Motor neuron (in vitro differentiated cells): ENCODE results near the gene SCPEP1. TPM values are rescaled to one million over a fixed set of nuclear protein-coding genes. Genes with fewer than 3 reads are reported as not detected.

Experiments used
- ATAC-seq, 8 experiments: fragments of 200-7000 bp; cut with Tn5 transposase; replicated peaks in 6 of 8; 2 replicates each; pipeline ENCODE4 v1.8.0; 2021; ENCODE audit warnings: mild to moderate bottlenecking in 8 of 8, moderate library complexity in 8 of 8
- H3K27ac ChIP-seq, 2 donors: fragments of 250-450 bp; sonication (Bioruptor Pico); 2 replicates each; pipeline ENCODE4 v1.9.0; 2021; ENCODE audit warnings: antibody characterized with exemption in 2 of 2, mild to moderate bottlenecking in 2 of 2, moderate library complexity in 1 of 2
- H3K4me1 ChIP-seq, 2 donors: fragments of 250-450 bp; sonication (Bioruptor Pico); replicated peaks in 1 of 2; 2 replicates each; pipeline ENCODE4 v1.6.1; 2021; ENCODE audit warnings: antibody characterized with exemption in 2 of 2, mild to moderate bottlenecking in 2 of 2, moderate library complexity in 1 of 2
- H3K4me3 ChIP-seq, 5 donors: fragments of 250-450 bp; sonication (Bioruptor Pico); 2 replicates each; pipeline ENCODE4 v1.9.0; 2021; ENCODE audit warnings: antibody characterized with exemption in 5 of 5, mild to moderate bottlenecking in 5 of 5, moderate library complexity in 4 of 5
- whole genome bisulfite sequencing, 10 experiments: fragments of 450-650 bp; shearing (Covaris generic); methylation state at CpG; one replicate each; pipeline ENCODE4 v1.0.0; 2022; 5-methylcytosine and 5-hydroxymethylcytosine counted together
- in situ Hi-C, 9 experiments: fragments of 400-800 bp; cut with MboI; loops; one replicate each; pipeline ENCODE4 v1.15.0; 2021; ENCODE audit warnings: low sequenced_read_pairs in 9 of 9, low pct_unique_long_range_greater_than_20kb in 2 of 9; ENCODE audit not compliant: unreplicated experiment in 9 of 9
- total RNA-seq, 8 experiments: library from RNA; unstranded; fragments of 300-600 nt; gene quantifications; 2 replicates each; pipeline versions ENCODE4 v1.2.3 to v1.2.4, GENCODE V29; 2022

The SCPEP1 gene
- total RNA-seq, 8 experiments from 2014 or later = 6.6 to 132 (median 12.9) TPM

- 0 to 78% (median 50%) methylated on average over 1 of the region's 1 CpG; no CpG with 5 or more reads in 5 of the 10 experiments for WGBS, 10 experiments
- Histone ChIP-seq H3K4me1 (no peaks in the 10 kb centered on the region), H3K27ac (no peak overlapping the region), H3K4me3 (no peak overlapping the region)
- in situ Hi-C loops = no loop called here
- ATAC-seq = no peak
Observed at GRCh38 chr17:57037411-57037810, 59.5 kb downstream of the SCPEP1 start.

GRCh38 chr17:57038486-57038885 is 60.6 kb downstream of the SCPEP1 start:
- in situ Hi-C loops = no loop called here

GRCh38 chr17:57040571-57040970 is 62.6 kb downstream of the SCPEP1 start:
- no peak for ATAC-seq
- H3K27ac ChIP-seq = no peak overlapping the region
- no peak overlapping the region for H3K4me3 ChIP-seq
- in situ Hi-C loops = no loop called here
- no peaks in the 10 kb centered on the region for H3K4me1 ChIP-seq
- 33 to 100% (median 82%) methylated on average over 1 to 2 of the region's 2 CpGs; no CpG with 5 or more reads in 4 of the 10 experiments for WGBS, 10 experiments

More at GRCh38 chr17:57038486-57038885, 60.6 kb downstream of the SCPEP1 start:
- WGBS, 10 experiments = 0 to 100% (median 72%) methylated on average over 1 to 3 of the region's 3 CpGs; no CpG with 5 or more reads in 6 of the 10 experiments
- no peak for ATAC-seq
- Histone ChIP-seq H3K4me3 (no peak overlapping the region), H3K27ac (no peak overlapping the region), H3K4me1 (no peaks in the 10 kb centered on the region)

- in situ Hi-C loops = no loop called here
- WGBS, 10 experiments = 10 to 93% (median 51%) methylated on average over 1 to 4 of the region's 4 CpGs; no CpG with 5 or more reads in 2 of the 10 experiments
- Histone ChIP-seq H3K27ac (no peak overlapping the region), H3K4me1 (no peaks in the 10 kb centered on the region), H3K4me3 (no peak overlapping the region)
- no peak for ATAC-seq
Observed at GRCh38 chr17:57043276-57043675, 65.3 kb downstream of the SCPEP1 start.

- peak in 2 of 8 experiments; percentile 13 to 49 for ATAC-seq
- in situ Hi-C loops = no loop called here
- Histone ChIP-seq H3K4me3 (no peak overlapping the region), H3K27ac (no peak overlapping the region), H3K4me1 (no peaks in the 10 kb centered on the region)
- WGBS, 10 experiments = 17 to 99% (median 82%) methylated on average over 1 to 21 of the region's 49 CpGs; no CpG with 5 or more reads in 1 of the 10 experiments
Observed at GRCh38 chr17:57044976-57045867, 67.3 kb downstream of the SCPEP1 start.

- in situ Hi-C loops = no loop called here
- Histone ChIP-seq H3K4me3 (no peak overlapping the region), H3K4me1 (no peaks in the 10 kb centered on the region), H3K27ac (no peak overlapping the region)
- 0 to 100% (median 83%) methylated on average over 1 to 10 of the region's 69 CpGs; no CpG with 5 or more reads in 4 of the 10 experiments for WGBS, 10 experiments
- ATAC-seq = peak in 3 of 8 experiments; percentile 61 to 76 (median 75)
Observed at GRCh38 chr17:57045868-57046704, 68.2 kb downstream of the SCPEP1 start.

- in situ Hi-C loops = no loop called here
- WGBS, 10 experiments = 93 to 100% (median 96%) methylated on average over 2 to 4 of the region's 18 CpGs; no CpG with 5 or more reads in 7 of the 10 experiments
- ATAC-seq = no peak
- no peak overlapping the region for H3K4me3 ChIP-seq
- H3K4me1 ChIP-seq = no peaks in the 10 kb centered on the region
- no peak overlapping the region for H3K27ac ChIP-seq
Observed at GRCh38 chr17:57046749-57047148, 68.8 kb downstream of the SCPEP1 start.

GRCh38 chr17:57048096-57048495 is 70.2 kb downstream of the SCPEP1 start:
- in situ Hi-C loops = no loop called here
- Histone ChIP-seq H3K4me1 (peaks cover 0 to 3% of the 10 kb centered on the region in 2 donors), H3K27ac (no peak overlapping the region), H3K4me3 (no peak overlapping the region)
- no peak for ATAC-seq
- 45 to 100% (median 85%) methylated on average over 2 of the region's 2 CpGs; no CpG with 5 or more reads in 6 of the 10 experiments for WGBS, 10 experiments

GRCh38 chr17:57050306-57050705 is 72.4 kb downstream of the SCPEP1 start:
- WGBS, 10 experiments = 0 to 100% (median 78%) methylated on average over 1 to 4 of the region's 5 CpGs; no CpG with 5 or more reads in 3 of the 10 experiments
- Histone ChIP-seq H3K4me1 (peaks cover 0 to 3% of the 10 kb centered on the region in 2 donors), H3K27ac (no peak overlapping the region), H3K4me3 (no peak overlapping the region)
- in situ Hi-C loops = no loop called here
- ATAC-seq = no peak

- Histone ChIP-seq H3K4me1 (peaks cover 0 to 3% of the 10 kb centered on the region in 2 donors), H3K4me3 (no peak overlapping the region), H3K27ac (no peak overlapping the region)
- in situ Hi-C loops = no loop called here
- peak in 5 of 8 experiments; percentile 56 to 90 (median 68) for ATAC-seq
- 0 to 100% (median 46%) methylated on average over 1 to 5 of the region's 5 CpGs; no CpG with 5 or more reads in 2 of the 10 experiments for WGBS, 10 experiments
Observed at GRCh38 chr17:57051886-57052361, 74.0 kb downstream of the SCPEP1 start.
